Measurements from ENCODE around the gene ATG9B. TPM values are rescaled to one million over a fixed set of nuclear protein-coding genes. Genes with fewer than 3 reads are reported as not detected.

Gene ATG9B
- total and polyA plus RNA-seq, 9 of the 15 experiments (the other 6 are each of a cell fraction or from before 2014, with no cell fraction given), result 0.29 to 8.0 (median 2.1) TPM

GRCh38 chr7:151028131-151028947, 4.0 kb upstream of the ATG9B start, which contains the start of gene ABCB8 (continued):
- TF ChIP-seq ZNF431 (CRISPR knock-in tag; IDR thresholded peaks at IDR 0.05), result 0 out of 2 replicates have a peak, but pooled peaks have one; percentile 58
- peak; percentile 86 for TF ChIP-seq RNF2 (IDR thresholded peaks at IDR 0.05)
- TF ChIP-seq, protein P1, sequence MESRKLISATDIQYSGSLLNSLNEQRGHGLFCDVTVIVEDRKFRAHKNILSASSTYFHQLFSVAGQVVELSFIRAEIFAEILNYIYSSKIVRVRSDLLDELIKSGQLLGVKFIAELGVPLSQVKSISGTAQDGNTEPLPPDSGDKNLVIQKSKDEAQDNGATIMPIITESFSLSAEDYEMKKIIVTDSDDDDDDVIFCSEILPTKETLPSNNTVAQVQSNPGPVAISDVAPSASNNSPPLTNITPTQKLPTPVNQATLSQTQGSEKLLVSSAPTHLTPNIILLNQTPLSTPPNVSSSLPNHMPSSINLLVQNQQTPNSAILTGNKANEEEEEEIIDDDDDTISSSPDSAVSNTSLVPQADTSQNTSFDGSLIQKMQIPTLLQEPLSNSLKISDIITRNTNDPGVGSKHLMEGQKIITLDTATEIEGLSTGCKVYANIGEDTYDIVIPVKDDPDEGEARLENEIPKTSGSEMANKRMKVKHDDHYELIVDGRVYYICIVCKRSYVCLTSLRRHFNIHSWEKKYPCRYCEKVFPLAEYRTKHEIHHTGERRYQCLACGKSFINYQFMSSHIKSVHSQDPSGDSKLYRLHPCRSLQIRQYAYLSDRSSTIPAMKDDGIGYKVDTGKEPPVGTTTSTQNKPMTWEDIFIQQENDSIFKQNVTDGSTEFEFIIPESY (CRISPR knock-in tag; IDR thresholded peaks at IDR 0.05), result 0 out of 2 replicates have a peak, but pooled peaks have one; percentile 53
- no peak for TF ChIP-seq COPS2 (conservative IDR thresholded peaks at IDR 0.05)
- TF ChIP-seq ZNF174 (CRISPR knock-in tag; IDR thresholded peaks at IDR 0.05), result no peak
- no peak for TF ChIP-seq ZNF165 (CRISPR knock-in tag; IDR thresholded peaks at IDR 0.05; ENCODE audit: borderline replicate concordance)
- TF ChIP-seq POLR2H (tag; IDR thresholded peaks at IDR 0.05; ENCODE audit: low read depth), result no peak
- no peak; the same call in 1 of the 2 replicates for TF ChIP-seq SMAD3 (CRISPR knock-in tag; conservative IDR thresholded peaks at IDR 0.05)
- TF ChIP-seq WHSC1 (IDR thresholded peaks at IDR 0.05; ENCODE audit: low read length), result no peak
- peak; percentile 66; the same call in 1 of the 2 replicates for TF ChIP-seq STAT6 (CRISPR knock-in tag; IDR thresholded peaks at IDR 0.05)
- peak; percentile 48; the same call in 1 of the 2 replicates for TF ChIP-seq ZNF79 (CRISPR knock-in tag; IDR thresholded peaks at IDR 0.05; ENCODE audit: low read depth)
- peak; percentile 51 for TF ChIP-seq FIP1L1 (IDR thresholded peaks at IDR 0.05; ENCODE audit: low read depth, low read length, poor library complexity, severe bottlenecking)
- TF ChIP-seq CREB1 (IDR thresholded peaks at IDR 0.05), result peak; percentile 80
- TF ChIP-seq CREB1 (CRISPR knock-in tag; IDR thresholded peaks at IDR 0.05), result peak; percentile 88
- TF ChIP-seq PYGO2 (tag; IDR thresholded peaks at IDR 0.05), result no peak
- peak; percentile 78 for TF ChIP-seq SAP30 (IDR thresholded peaks at IDR 0.05; ENCODE audit: borderline replicate concordance, insufficient read depth, low read depth, low read length, poor library complexity, severe bottlenecking)
- TF ChIP-seq NFATC3 (IDR thresholded peaks at IDR 0.05), result no peak
- TF ChIP-seq, protein P2, sequence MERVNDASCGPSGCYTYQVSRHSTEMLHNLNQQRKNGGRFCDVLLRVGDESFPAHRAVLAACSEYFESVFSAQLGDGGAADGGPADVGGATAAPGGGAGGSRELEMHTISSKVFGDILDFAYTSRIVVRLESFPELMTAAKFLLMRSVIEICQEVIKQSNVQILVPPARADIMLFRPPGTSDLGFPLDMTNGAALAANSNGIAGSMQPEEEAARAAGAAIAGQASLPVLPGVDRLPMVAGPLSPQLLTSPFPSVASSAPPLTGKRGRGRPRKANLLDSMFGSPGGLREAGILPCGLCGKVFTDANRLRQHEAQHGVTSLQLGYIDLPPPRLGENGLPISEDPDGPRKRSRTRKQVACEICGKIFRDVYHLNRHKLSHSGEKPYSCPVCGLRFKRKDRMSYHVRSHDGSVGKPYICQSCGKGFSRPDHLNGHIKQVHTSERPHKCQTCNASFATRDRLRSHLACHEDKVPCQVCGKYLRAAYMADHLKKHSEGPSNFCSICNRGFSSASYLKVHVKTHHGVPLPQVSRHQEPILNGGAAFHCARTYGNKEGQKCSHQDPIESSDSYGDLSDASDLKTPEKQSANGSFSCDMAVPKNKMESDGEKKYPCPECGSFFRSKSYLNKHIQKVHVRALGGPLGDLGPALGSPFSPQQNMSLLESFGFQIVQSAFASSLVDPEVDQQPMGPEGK (CRISPR knock-in tag; IDR thresholded peaks at IDR 0.05; ENCODE audit: borderline replicate concordance), result no peak
- TF ChIP-seq ZC3H4 (CRISPR knock-in tag; IDR thresholded peaks at IDR 0.05; ENCODE audit: borderline replicate concordance), result no peak
- TF ChIP-seq MEF2D (tag; conservative IDR thresholded peaks at IDR 0.05; ENCODE audit: low read depth), result no peak
- TF ChIP-seq DDX20 (tag; IDR thresholded peaks at IDR 0.05; ENCODE audit: low read depth), result no peak
- peak; percentile 72; the same call in 1 of the 2 replicates for TF ChIP-seq ZNF644 (tag; IDR thresholded peaks at IDR 0.05; ENCODE audit: low read depth)
